A673 (cell line): ENCODE results near the gene SLC22A3. TPM values are rescaled to one million over a fixed set of nuclear protein-coding genes. Genes with fewer than 3 reads are reported as not detected.

Experiments
- BruUV-seq: library from RNA; stranded (reverse); fragments of 400-500 nt; replicated peaks from 2 replicates; lab custom pipeline; 2021; lab: Mats Ljungman, UMichigan
- CTCF ChIA-PET: fragments of 300-600 bp; sonication (Branson Sonifier 250); formaldehyde crosslinking; loops from one replicate; lab custom pipeline; 2022; ENCODE audit warnings: antibody characterized with exemption; lab: Charles Lee
- POLR2A ChIA-PET: fragments of 300-600 bp; sonication (Branson Sonifier 250); formaldehyde crosslinking; loops from one replicate; lab custom pipeline; 2022; ENCODE audit warnings: antibody characterized with exemption; ENCODE audit not compliant: low non-redundant PET; lab: Charles Lee
- DNase-seq: peaks from one replicate; pipeline ENCODE4 v3.0.0-alpha.2; 2015; ENCODE audit warnings: low spot score
- H3K27ac ChIP-seq: fragments of 200-600 bp; sonication (generic); 2 replicates; pipeline ENCODE4 v1.5.1; 2016; ENCODE audit warnings: mixed run types, low read depth, mild to moderate bottlenecking, mixed read lengths, antibody characterized with exemption, low read length; ENCODE audit not compliant: poor library complexity, severe bottlenecking
- H3K27me3 ChIP-seq: fragments of 200-600 bp; sonication (generic); replicated peaks from 2 replicates; pipeline ENCODE4 v1.6.1; 2017; ENCODE audit warnings: mixed run types, low read depth, mild to moderate bottlenecking, mixed read lengths, antibody characterized with exemption, low read length; ENCODE audit not compliant: insufficient read depth, poor library complexity
- H3K36me3 ChIP-seq: fragments of 200-600 bp; sonication (generic); 2 replicates; pipeline ENCODE4 v1.6.1; 2016; ENCODE audit warnings: mixed run types, mild to moderate bottlenecking, mixed read lengths, antibody characterized with exemption, low read length; ENCODE audit not compliant: insufficient read depth, poor library complexity, severe bottlenecking
- H3K4me1 ChIP-seq: fragments of 200-600 bp; sonication (generic); 2 replicates; pipeline ENCODE4 v1.6.1; 2017; ENCODE audit warnings: mixed run types, mild to moderate bottlenecking, mixed read lengths, antibody characterized with exemption, low read length; ENCODE audit not compliant: insufficient read depth, poor library complexity, severe bottlenecking
- H3K4me3 ChIP-seq: fragments of 200-600 bp; sonication (generic); 2 replicates; pipeline ENCODE4 v1.5.1; 2016; ENCODE audit warnings: low read depth, mixed run types, mild to moderate bottlenecking, mixed read lengths, low read length; ENCODE audit not compliant: poor library complexity, severe bottlenecking
- H3K9me3 ChIP-seq: fragments of 200-600 bp; sonication (generic); 2 replicates; pipeline ENCODE4 v1.6.1; 2016; ENCODE audit warnings: mixed run types, low read depth, mild to moderate bottlenecking, mixed read lengths, antibody characterized with exemption, low read length; ENCODE audit not compliant: poor library complexity, severe bottlenecking
- EZH2 ChIP-seq: fragments of 200-600 bp; sonication (generic); IDR thresholded peaks from 2 replicates; pipeline ENCODE4 v1.6.1; 2017; ENCODE audit warnings: borderline replicate concordance, low read depth, mild to moderate bottlenecking, mixed read lengths, antibody characterized with exemption, low read length; ENCODE audit not compliant: poor library complexity, severe bottlenecking
- intact Hi-C: fragments of 100-400 bp; cut with micrococcal nuclease; formaldehyde crosslinking; loops from one replicate; pipeline ENCODE4 v1.10.0; 2022; ENCODE audit not compliant: unreplicated experiment
- total RNA-seq: library from RNA; stranded (reverse); gene quantifications from 2 replicates; pipeline ENCODE4 v1.2.3, GENCODE V29; 2021
- TF ChIP-seq, protein P1 (sequence below): fragments of 300-800, 200-600 bp; sonication (generic); conservative IDR thresholded peaks from 2 replicates; pipeline ENCODE4 v1.5.1; 2017; ENCODE audit warnings: low read depth, mild to moderate bottlenecking, antibody characterized with exemption, low read length, moderate library complexity, mixed read lengths

The SLC22A3 gene
- total RNA-seq, 1 experiment from 2014 or later = not detected

GRCh38 chr6:160349814-160350350, 1.7 kb downstream of the SLC22A3 start:
- BruUV-seq = no TSS peak
- Histone ChIP-seq H3K36me3 (no peaks in the 10 kb centered on the region), H3K4me3 (no peak overlapping the region), H3K27me3 (peaks cover 73% of the 10 kb centered on the region), H3K4me1 (no peaks in the 10 kb centered on the region), H3K27ac (no peak overlapping the region), H3K9me3 (no peaks in the 10 kb centered on the region)
- no peak for TF ChIP-seq EZH2
- TF ChIP-seq, protein P1, sequence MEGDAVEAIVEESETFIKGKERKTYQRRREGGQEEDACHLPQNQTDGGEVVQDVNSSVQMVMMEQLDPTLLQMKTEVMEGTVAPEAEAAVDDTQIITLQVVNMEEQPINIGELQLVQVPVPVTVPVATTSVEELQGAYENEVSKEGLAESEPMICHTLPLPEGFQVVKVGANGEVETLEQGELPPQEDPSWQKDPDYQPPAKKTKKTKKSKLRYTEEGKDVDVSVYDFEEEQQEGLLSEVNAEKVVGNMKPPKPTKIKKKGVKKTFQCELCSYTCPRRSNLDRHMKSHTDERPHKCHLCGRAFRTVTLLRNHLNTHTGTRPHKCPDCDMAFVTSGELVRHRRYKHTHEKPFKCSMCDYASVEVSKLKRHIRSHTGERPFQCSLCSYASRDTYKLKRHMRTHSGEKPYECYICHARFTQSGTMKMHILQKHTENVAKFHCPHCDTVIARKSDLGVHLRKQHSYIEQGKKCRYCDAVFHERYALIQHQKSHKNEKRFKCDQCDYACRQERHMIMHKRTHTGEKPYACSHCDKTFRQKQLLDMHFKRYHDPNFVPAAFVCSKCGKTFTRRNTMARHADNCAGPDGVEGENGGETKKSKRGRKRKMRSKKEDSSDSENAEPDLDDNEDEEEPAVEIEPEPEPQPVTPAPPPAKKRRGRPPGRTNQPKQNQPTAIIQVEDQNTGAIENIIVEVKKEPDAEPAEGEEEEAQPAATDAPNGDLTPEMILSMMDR = no peak
- ChIA-PET CTCF (no interaction called here), POLR2A (no interaction called here)
- no peak for DNase-seq
- intact Hi-C loops = no loop called here

DNA sequence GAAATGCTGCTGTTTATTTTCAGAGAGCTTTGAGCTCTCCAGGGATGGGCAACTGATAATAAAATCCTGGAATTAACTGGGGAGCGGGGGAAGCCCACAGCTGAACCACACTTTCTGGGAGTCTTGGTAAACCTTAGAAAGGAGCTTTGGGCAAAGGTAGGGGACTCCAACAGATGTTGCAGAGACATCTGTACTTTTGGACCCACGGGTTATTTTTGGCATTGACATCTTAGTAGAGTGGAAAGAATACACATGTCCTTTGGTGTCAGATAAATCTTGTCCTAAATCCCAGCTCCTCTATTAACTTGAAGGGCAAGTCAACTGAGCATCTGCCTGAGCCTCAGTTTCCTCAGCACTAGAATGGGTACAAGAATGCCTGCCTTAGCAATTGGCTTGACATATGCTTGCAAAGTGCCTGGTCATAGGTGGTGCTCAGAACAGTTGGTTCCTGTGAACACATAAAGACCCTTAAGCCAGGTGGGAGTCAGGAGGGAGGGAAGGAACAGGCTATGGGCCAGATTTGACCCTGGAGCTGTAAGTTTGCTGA, 5.8 kb downstream of the SLC22A3 start:
- CTCF ChIA-PET = no interaction called here
- no peaks in the 10 kb centered on the region for H3K4me1 ChIP-seq
- no peak overlapping the region for H3K27ac ChIP-seq
- BruUV-seq = no TSS peak
- no peaks in the 10 kb centered on the region for H3K36me3 ChIP-seq
- peaks cover 57% of the 10 kb centered on the region for H3K27me3 ChIP-seq
- intact Hi-C loops = no loop called here
- DNase-seq = no peak
- H3K9me3 ChIP-seq = no peaks in the 10 kb centered on the region
- H3K4me3 ChIP-seq = no peak overlapping the region
- TF ChIP-seq, protein P1 = no peak
- no peak for TF ChIP-seq EZH2
- POLR2A ChIA-PET = no interaction called here

DNA sequence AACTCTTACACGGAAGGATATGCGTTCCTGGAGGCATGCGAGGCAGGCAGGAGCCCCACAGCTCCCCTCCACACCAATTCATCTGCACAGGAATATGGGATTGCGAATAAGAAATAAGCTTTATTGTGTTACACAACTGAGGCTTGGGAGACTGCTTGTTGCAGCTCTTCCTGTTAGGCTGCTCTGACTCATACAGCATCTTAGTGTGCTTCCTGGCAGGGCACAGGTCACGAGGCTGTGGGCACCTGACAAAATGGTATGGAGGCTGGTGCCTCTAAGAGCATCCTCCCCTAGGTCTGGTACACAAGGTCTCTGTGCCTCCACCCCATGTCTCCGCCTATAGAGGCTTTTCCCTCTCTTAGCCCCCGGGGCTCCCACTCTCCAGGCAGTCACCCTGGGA, 6.8 kb downstream of the SLC22A3 start:
- intact Hi-C loops = no loop called here
- Histone ChIP-seq H3K27me3 (peaks cover 50% of the 10 kb centered on the region), H3K4me1 (no peaks in the 10 kb centered on the region), H3K36me3 (no peaks in the 10 kb centered on the region), H3K4me3 (no peak overlapping the region), H3K9me3 (no peaks in the 10 kb centered on the region), H3K27ac (no peak overlapping the region)
- no peak for TF ChIP-seq EZH2
- TF ChIP-seq, protein P1 = no peak
- ChIA-PET POLR2A (no interaction called here), CTCF (no interaction called here)
- no TSS peak for BruUV-seq
- no peak for DNase-seq
